ENCODE measurements around the gene CERS6. TPM values are rescaled to one million over a fixed set of nuclear protein-coding genes. Genes with fewer than 3 reads are reported as not detected.

The CERS6 gene
- total and polyA plus RNA-seq, 8 donors: 3.2 to 18.0 (median 7.6) TPM

GRCh38 chr2:168439536-168439935, 16.5 kb upstream of the CERS6 start:
- Histone ChIP-seq H3K36me3 (no peaks in the 10 kb centered on the region), H3K27ac (no peak overlapping the region), H3K4me3 (no peak overlapping the region), H3K4me1 (no peaks in the 10 kb centered on the region), H3K9me3 (no peaks in the 10 kb centered on the region), H3K27me3 (no peaks in the 10 kb centered on the region)
- DNase-seq (no peak), FAIRE-seq (no peak), ATAC-seq (no peak)
- intact Hi-C loops (cut with DNase I): no loop called here
- WGBS, 2 donors: 63 to 72% methylated on average over 3 of the region's 3 CpGs
- TF ChIP-seq CTCF (IDR thresholded peaks at IDR 0.05): no peak

- Histone ChIP-seq H3K27me3 (no peaks in the 10 kb centered on the region), H3K4me1 (no peaks in the 10 kb centered on the region), H3K9me3 (no peaks in the 10 kb centered on the region), H3K36me3 (no peaks in the 10 kb centered on the region), H3K4me3 (no peak overlapping the region), H3K27ac (no peak overlapping the region)
- 71 to 72% methylated on average over 6 of the region's 6 CpGs for WGBS, 2 donors
- FAIRE-seq (no peak), DNase-seq (no peak), ATAC-seq (no peak)
- TF ChIP-seq CTCF (IDR thresholded peaks at IDR 0.05): no peak
- intact Hi-C loops (cut with DNase I): no loop called here
Observed at GRCh38 chr2:168441214-168441872, 14.7 kb upstream of the CERS6 start.

GRCh38 chr2:168443818-168444217, 12.3 kb upstream of the CERS6 start:
- H3K9me3 ChIP-seq: no peaks in the 10 kb centered on the region
- no peaks in the 10 kb centered on the region for H3K27me3 ChIP-seq
- H3K36me3 ChIP-seq: no peaks in the 10 kb centered on the region
- no peak for TF ChIP-seq CTCF (IDR thresholded peaks at IDR 0.05)
- no peak overlapping the region for H3K27ac ChIP-seq
- DNase-seq (no peak), ATAC-seq (peak in 2 of 4 donors; percentile 44 to 72), FAIRE-seq (no peak)
- intact Hi-C loops (cut with DNase I): no loop called here
- no peak overlapping the region for H3K4me3 ChIP-seq
- H3K4me1 ChIP-seq: no peaks in the 10 kb centered on the region

- TF ChIP-seq CTCF (IDR thresholded peaks at IDR 0.05): no peak
- WGBS, 2 donors: 89 to 93% methylated on average over 2 of the region's 2 CpGs
- intact Hi-C loops (cut with DNase I): no loop called here
- FAIRE-seq: no peak
- DNase-seq: no peak
- Histone ChIP-seq H3K4me3 (no peak overlapping the region), H3K9me3 (no peaks in the 10 kb centered on the region), H3K4me1 (no peaks in the 10 kb centered on the region), H3K36me3 (no peaks in the 10 kb centered on the region), H3K27me3 (no peaks in the 10 kb centered on the region), H3K27ac (no peak overlapping the region)
- no peak for ATAC-seq
Observed at GRCh38 chr2:168445960-168446359, 10.1 kb upstream of the CERS6 start.

- Histone ChIP-seq H3K4me3 (no peak overlapping the region), H3K4me1 (no peaks in the 10 kb centered on the region), H3K36me3 (no peaks in the 10 kb centered on the region), H3K9me3 (no peaks in the 10 kb centered on the region), H3K27ac (no peak overlapping the region), H3K27me3 (no peaks in the 10 kb centered on the region)
- intact Hi-C loops (cut with DNase I): no loop called here
- FAIRE-seq: no peak
- no peak for ATAC-seq
- DNase-seq: no peak
- no peak for TF ChIP-seq CTCF (IDR thresholded peaks at IDR 0.05)
Observed at GRCh38 chr2:168448980-168449379, 7.1 kb upstream of the CERS6 start.
